Neutrophil (primary cell): ENCODE results near the gene CSRNP3.

ENCODE experiments used
- H3K27ac ChIP-seq: fragments of 200-600 bp; sonication (generic); 2 replicates; pipeline ENCODE4 v1.5.1; 2016; ENCODE audit warnings: mild to moderate bottlenecking, moderate library complexity
- H3K27me3 ChIP-seq: fragments of 200-600 bp; sonication (generic); 2 replicates; pipeline ENCODE4 v1.6.0; 2016; ENCODE audit warnings: mild to moderate bottlenecking
- H3K36me3 ChIP-seq: fragments of 200-600 bp; sonication (generic); 2 replicates; pipeline ENCODE4 v1.5.1; 2017
- H3K4me1 ChIP-seq, 2 experiments: fragments of 200-600 bp in 1 of 2; sonication (generic) in 1 of 2; 1 replicate in 1 of 2; 2 replicates in 1 of 2; pipeline versions ENCODE4 v1.5.1 to v1.6.1; 2013 to 2016; ENCODE audit warnings: low read depth in 1 of 2, low read length in 1 of 2, mild to moderate bottlenecking in 1 of 2, moderate library complexity in 1 of 2; ENCODE audit not compliant: control insufficient read depth in 1 of 2, insufficient read depth in 1 of 2
- H3K4me3 ChIP-seq, 2 experiments: fragments of 200-600 bp in 1 of 2; sonication (generic) in 1 of 2; 1 replicate in 1 of 2; 2 replicates in 1 of 2; pipeline ENCODE4 v1.5.1; 2013 to 2016; ENCODE audit warnings: low read depth in 1 of 2, low read length in 1 of 2, mild to moderate bottlenecking in 1 of 2, moderate library complexity in 1 of 2
- H3K9me3 ChIP-seq: fragments of 200-600 bp; sonication (generic); 2 replicates; pipeline ENCODE4 v1.5.1; 2016
- TF ChIP-seq, protein P1 (sequence below): fragments of 200-600 bp; sonication (generic); IDR thresholded peaks from 2 replicates; pipeline ENCODE4 v1.5.1; 2016; ENCODE audit warnings: antibody characterized with exemption

Gene CSRNP3

DNA sequence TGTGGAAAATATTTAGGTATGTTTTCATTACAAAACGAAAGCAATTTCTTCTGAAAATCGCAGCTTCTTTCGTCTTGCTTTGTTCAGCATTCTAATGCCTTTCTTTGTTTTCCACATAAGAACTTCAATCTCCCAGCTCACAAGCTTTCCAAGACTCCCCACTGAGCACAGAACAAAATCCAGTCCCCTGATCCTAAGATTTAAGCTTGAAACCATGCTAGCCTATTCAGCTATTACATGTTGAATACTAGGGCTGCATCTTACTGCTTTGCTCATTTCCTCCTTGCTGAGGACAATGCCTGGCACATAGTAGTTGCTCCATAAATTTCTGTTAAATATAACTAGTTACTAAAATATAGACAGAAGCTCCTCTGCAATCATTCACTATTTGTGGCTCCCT is 163.9 kb downstream of the CSRNP3 start:
- Histone ChIP-seq H3K27ac (no peak overlapping the region), H3K4me3 (no peak overlapping the region)

DNA sequence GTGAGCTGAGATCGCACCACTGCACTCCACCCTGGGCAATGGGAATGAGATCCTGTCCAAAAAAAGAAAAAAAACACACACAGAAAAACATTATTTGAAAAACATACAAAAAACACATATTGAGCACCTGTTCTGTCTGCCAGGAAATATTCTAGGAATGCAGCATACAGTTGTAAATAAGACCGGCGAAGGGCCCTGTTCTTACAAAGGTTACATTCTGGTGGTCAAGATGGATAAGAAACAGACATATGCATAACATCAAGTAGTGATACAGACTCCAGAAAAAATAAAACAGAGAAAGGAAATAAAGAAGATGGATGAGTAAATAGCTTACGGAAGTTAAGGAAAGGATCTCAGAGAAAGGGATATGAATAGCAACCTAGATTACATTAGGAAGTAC is 164.8 kb downstream of the CSRNP3 start:
- no peaks in the 10 kb centered on the region for H3K4me1 ChIP-seq
- no peak overlapping the region for H3K27ac ChIP-seq
- H3K9me3 ChIP-seq, result no peaks in the 10 kb centered on the region
- no peaks in the 10 kb centered on the region for H3K36me3 ChIP-seq
- no peak overlapping the region for H3K4me3 ChIP-seq
- TF ChIP-seq, protein P1, sequence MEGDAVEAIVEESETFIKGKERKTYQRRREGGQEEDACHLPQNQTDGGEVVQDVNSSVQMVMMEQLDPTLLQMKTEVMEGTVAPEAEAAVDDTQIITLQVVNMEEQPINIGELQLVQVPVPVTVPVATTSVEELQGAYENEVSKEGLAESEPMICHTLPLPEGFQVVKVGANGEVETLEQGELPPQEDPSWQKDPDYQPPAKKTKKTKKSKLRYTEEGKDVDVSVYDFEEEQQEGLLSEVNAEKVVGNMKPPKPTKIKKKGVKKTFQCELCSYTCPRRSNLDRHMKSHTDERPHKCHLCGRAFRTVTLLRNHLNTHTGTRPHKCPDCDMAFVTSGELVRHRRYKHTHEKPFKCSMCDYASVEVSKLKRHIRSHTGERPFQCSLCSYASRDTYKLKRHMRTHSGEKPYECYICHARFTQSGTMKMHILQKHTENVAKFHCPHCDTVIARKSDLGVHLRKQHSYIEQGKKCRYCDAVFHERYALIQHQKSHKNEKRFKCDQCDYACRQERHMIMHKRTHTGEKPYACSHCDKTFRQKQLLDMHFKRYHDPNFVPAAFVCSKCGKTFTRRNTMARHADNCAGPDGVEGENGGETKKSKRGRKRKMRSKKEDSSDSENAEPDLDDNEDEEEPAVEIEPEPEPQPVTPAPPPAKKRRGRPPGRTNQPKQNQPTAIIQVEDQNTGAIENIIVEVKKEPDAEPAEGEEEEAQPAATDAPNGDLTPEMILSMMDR, result no peak
- H3K27me3 ChIP-seq, result no peaks in the 10 kb centered on the region

More for the DNA sequence above, 163.9 kb downstream of the CSRNP3 start:
- H3K36me3 ChIP-seq, result no peaks in the 10 kb centered on the region
- no peaks in the 10 kb centered on the region for H3K27me3 ChIP-seq
- H3K4me1 ChIP-seq, result no peaks in the 10 kb centered on the region
- no peaks in the 10 kb centered on the region for H3K9me3 ChIP-seq
- TF ChIP-seq, protein P1, result no peak

DNA sequence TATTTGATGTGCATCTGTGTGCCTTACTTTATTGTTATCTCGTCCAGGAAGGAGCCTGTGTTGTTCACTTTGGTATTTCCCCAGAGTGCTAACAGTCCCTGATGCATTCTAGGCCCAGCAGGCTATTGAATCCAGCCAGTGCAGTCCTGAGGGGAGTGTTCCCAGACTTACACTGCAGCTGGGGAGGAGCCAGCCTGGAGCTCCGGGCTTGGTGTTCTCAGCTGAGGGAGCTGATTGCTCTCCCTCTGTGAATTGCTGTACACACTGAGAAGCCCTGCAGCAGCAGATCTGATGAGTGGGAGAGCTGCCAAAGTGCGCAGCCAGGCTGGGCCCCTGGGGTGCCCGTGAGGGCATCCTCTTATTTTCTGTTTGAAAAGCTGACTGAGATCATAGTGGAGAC is 165.4 kb downstream of the CSRNP3 start:
- no peaks in the 10 kb centered on the region for H3K27me3 ChIP-seq
- no peak overlapping the region for H3K27ac ChIP-seq
- no peaks in the 10 kb centered on the region for H3K36me3 ChIP-seq
- H3K4me1 ChIP-seq, result no peaks in the 10 kb centered on the region
- TF ChIP-seq, protein P1, result no peak
- no peaks in the 10 kb centered on the region for H3K9me3 ChIP-seq
- H3K4me3 ChIP-seq, result no peak overlapping the region

DNA sequence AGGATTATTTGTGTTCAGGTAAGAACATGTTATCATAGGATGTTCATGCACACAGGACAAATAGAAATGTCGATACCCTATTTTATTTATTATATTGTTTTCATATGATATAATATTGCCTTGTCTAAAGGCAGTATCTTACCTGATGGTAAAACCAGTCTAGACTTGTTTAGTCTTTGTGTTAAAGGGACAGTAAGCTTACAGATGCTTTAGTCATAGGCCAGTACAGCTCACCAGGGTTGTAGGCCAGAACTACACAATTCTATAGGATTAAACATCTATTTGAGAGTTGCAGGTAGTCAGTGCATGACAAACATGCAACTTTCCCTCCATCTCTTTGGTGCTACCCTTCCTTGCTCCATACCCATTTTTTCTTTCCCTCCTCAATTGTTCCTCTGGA is 166.0 kb downstream of the CSRNP3 start:
- Histone ChIP-seq H3K9me3 (no peaks in the 10 kb centered on the region), H3K4me3 (no peak overlapping the region), H3K4me1 (no peaks in the 10 kb centered on the region), H3K27ac (no peak overlapping the region), H3K36me3 (no peaks in the 10 kb centered on the region), H3K27me3 (no peaks in the 10 kb centered on the region)
- TF ChIP-seq, protein P1, result no peak

DNA sequence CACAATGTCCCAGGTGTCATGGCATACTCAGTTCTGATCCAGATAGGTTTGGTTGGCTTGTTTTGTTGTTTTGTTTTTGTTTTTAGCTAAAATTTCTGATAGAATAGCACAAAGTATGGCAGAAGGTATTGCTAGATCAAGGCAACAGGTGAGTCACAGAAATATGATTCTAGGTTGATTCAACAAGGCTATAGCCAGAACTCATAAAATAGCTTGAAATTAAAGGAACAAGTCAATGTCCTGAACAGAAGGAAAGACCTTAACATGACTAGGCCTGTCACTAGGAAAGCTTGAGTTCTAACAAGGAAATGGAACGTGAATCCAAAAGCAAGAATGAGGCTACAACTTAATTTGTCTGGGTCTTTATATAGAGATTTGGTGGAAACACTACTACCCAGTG is 167.5 kb downstream of the CSRNP3 start:
- Histone ChIP-seq H3K4me3 (no peak overlapping the region), H3K36me3 (no peaks in the 10 kb centered on the region), H3K27ac (no peak overlapping the region), H3K9me3 (no peaks in the 10 kb centered on the region), H3K27me3 (no peaks in the 10 kb centered on the region), H3K4me1 (no peaks in the 10 kb centered on the region)
- TF ChIP-seq, protein P1, result no peak

DNA sequence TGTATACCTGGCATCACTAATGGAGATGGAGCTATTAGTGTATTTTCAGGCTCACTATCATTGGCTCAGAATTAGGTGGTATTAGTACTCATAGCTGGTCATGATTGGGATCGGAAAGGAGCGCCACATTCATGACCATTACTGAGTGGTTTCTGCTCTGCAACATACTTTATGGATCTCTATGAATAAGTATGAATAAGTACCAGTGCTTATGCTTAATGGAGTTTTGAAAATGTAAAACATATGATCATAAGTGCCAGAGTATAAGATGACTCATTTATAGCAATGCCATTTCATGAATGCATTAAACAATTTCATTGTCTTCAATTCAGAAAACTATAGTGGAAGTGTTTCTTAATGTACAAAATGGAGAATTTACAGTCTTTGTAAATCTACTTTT is 167.9 kb downstream of the CSRNP3 start:
- no peaks in the 10 kb centered on the region for H3K9me3 ChIP-seq
- H3K4me1 ChIP-seq, result no peaks in the 10 kb centered on the region
- H3K4me3 ChIP-seq, result no peak overlapping the region
- H3K27me3 ChIP-seq, result no peaks in the 10 kb centered on the region
- H3K36me3 ChIP-seq, result no peaks in the 10 kb centered on the region
- TF ChIP-seq, protein P1, result no peak
- no peak overlapping the region for H3K27ac ChIP-seq
